SKM-1 (cell line): Measurements from ENCODE around the gene PARP15.
"Not testable (repeated sequence)": the region's sequence is repeated elsewhere in the genome, so short reads cannot be mapped to it uniquely, and the experiment has no call there.

Source experiments
- DNase-seq: peaks from one replicate; lab custom pipeline; 2025; ENCODE audit not compliant: unreplicated experiment; lab: John Stamatoyannopoulos, UW

Gene PARP15

DNA sequence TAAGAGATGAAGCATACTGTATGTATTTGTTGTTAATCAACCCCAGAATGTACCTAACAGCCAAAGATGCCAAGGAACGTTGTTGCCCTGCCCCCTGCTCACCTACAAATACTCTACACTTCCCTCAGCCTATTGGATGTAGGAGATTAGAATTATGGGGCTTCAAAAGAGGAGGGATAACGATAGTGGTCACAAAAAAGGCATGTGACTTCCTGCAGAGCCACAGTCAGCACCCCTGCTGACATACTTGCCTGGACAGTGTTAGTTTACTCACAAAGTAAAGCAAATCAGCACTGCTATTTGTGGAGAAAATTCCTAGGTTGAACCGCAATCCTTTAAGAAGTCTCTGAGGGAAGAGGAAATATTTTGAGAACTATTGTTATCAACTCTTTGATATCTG, 37.9 kb downstream of the PARP15 start:
- DNase-seq = no peak

DNA sequence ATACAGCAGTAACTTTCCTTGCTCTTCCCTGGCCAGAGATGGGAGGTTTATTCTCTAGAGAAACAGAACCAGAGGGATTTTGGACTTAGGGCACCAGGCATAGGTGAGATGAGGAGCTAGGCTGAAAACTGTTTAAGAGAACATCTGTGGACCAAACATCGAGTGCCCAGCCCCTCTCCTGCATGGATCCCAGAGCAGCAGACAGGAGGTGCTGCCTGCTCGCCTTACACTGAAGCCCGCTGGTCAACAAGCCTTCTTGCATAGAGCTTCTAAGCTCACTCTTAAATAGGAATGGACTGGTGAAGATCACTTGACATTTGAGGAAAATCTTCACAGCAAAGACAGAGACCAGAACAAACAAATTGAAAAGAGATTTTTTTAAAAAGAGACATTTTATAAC, 41.2 kb downstream of the PARP15 start:
- DNase-seq = no peak

DNA sequence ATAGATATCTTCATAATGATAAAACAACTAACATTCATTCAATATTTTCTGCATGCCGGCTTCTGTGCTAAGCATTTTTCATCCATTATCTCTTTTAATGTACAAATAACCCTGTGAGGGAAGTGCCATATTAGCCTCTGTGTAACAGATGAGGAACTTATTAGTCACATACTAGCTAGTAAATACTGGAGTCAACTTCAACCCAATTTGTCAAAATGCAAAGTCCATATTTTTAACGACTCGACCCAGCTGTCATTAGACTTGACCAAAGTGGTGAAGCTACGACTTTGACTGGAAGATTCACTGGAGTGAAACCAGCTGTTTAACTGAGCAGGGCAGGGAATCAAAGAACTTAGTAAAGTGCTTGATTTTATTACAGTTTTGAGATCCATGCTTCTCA, 41.6 kb downstream of the PARP15 start:
- DNase-seq = no peak

DNA sequence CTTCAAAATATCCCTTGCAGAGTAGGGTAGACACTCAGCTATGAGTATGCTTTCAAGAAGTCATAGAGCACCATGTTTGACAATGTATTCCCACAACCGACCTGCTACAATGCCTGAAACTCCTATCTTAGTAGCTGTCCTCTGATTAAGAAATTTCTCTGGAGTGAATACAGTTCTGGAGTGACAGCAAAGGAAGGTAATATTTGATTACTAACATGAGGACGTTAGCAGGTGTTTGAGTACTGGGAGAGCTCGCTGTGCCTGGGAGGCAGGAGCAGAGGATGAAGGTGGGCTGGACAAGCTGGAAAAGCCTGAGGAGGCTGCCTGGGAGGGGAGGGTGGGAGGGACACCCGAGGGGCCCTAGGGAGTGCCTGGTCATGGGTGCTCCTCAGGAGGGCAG, 42.9 kb downstream of the PARP15 start:
- no peak for DNase-seq

DNA sequence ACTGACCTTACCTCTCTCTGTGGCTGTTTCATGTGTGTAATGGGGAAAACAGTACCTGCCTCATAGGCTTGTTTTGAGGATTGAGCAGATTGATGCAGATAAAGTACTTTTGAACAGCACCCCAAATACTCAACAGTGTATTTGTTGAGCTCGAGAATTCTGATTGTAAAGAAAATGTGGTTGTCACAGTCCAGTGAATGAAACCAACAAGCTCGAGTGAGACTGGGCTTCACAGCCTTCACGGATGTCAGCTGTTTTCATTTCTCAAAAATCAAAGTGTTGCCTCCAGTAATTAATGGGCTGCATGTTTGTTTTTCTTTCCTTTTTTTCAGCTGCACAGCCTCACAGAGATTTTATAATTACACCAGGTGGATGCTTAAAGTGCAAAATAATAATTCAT, 43.7 kb downstream of the PARP15 start:
- no peak for DNase-seq

DNA sequence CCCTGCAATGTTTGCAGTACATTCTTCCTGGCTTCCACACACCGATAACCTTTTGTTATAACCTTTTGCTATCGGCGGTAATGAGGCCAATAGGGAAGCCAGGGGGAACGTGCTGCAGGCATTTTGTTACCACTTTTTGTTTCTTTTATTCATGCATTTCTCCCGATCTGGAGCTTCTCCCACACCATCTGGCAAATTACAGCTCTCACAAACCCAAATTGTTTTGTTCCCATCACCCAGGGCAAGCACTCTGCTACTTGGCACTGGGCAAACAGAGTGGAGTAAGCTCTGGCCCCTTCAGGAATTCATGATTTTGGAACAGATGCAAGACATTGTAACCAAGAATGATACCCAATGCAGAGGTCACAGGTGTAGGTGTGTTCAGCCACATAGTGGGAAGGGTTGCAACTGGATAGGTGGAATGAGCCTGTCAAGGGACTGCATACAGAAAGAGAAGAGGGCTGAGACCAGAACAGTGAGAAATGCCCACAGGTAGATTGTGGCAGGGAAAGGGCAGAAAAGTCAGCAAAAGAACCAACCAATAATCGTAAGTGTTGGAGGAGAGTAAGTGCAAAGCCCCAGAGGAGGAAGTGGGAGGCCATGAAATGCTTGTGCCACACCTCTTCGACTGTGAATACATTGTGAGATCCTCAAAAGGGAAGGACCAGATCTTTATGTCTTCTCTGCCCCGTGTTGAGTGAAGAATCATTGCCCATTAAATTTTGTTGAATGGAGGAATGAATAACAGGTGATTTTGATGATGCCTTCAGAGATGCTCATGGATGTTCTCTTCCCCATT, 45.8 kb downstream of the PARP15 start:
- no peak for DNase-seq

DNA sequence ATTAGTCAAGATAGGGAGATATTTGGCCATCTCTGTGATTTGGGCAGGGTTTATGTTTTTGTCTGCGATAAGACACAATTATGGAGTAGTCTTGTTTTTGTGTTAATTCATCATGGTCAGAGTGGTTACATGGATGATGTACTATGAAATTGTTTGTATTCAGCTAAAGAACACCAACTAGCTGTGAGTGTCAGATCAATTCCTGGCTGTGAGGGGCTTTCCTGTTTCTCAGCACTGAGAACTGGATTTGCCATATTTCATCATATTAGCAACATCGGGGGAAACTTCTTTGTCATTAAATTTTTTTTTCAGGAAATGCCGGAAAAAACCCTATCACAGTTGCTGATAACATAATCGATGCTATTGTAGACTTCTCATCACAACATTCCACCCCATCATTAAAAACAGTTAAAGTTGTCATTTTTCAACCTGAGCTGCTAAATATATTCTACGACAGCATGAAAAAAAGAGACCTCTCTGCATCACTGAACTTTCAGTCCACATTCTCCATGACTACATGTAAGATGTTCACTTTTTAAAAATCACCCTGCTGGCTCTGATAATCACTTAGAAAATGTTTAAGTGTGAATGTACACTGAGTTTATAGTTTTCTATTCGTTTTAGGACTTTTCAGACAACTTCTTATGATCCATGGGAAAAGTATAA, 49.2 kb downstream of the PARP15 start:
- DNase-seq = no peak

DNA sequence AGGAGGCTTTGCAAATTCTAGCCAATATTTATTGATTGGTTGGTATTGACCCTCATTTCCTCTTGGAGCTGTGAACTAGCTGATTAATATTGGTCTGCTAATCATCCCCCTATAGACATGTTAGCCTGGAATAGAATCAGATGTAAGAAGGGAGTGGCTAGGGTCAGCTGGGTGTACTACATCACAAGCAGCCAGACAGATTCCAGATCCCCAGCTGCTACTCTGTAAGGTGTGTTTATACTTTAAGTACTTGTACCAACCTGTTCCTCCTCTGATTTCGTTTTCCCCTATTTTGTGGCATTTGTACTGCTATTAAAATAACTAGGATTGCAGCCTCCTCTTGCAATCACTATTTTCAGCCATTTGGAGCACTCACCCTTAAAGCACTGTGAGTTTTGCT, 49.9 kb downstream of the PARP15 start:
- no peak for DNase-seq

DNA sequence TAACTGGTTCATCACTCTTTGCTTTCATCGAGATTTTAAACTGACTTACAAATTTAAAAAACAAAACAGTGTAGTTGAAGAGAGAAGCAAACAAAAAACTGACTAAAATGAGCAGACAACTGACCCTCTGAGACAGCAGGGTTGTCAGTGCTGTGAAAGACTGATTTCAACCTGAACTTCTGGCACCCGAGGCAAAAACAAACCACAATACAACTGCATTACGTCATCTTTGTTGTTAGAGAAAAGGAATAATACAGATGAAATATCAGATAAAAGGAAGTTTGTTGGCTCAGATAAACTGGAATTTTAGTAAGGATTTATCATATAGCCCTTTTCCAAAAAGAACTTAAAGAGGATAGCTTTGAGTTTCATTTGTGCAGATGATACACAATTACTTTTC, 51.1 kb downstream of the PARP15 start:
- no peak for DNase-seq

DNA sequence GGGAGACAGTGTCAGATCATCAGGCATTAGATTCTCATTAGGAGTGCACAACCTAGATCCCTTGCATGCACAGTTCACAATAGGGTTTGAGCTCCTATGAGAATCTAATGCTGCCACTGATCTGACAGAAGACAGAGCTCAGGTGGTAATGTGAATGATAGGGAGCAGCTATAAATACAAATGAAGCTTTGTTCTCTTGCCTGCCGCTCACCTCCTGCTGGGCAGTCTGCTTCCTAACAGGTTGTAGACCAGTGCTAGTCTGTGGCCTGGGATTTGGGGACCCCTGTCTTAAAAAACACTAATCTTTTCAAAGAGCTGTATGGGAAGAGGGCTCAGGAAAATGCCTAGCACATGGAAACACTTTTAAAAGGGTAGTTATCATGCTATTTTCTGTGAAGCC, 52.3 kb downstream of the PARP15 start:
- DNase-seq = no peak

DNA sequence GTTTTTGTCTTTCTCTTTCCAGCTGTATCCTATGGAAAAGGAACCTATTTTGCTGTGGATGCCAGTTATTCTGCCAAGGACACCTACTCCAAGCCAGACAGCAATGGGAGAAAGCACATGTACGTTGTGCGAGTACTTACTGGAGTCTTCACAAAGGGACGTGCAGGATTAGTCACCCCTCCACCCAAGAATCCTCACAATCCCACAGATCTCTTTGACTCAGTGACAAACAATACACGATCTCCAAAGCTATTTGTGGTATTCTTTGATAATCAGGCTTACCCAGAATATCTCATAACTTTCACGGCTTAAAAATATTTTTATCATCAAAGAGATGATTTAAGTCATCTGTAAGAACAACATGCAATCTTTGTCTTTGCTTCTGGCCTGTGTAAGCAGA, 58.3 kb downstream of the PARP15 start:
- DNase-seq = no peak

DNA sequence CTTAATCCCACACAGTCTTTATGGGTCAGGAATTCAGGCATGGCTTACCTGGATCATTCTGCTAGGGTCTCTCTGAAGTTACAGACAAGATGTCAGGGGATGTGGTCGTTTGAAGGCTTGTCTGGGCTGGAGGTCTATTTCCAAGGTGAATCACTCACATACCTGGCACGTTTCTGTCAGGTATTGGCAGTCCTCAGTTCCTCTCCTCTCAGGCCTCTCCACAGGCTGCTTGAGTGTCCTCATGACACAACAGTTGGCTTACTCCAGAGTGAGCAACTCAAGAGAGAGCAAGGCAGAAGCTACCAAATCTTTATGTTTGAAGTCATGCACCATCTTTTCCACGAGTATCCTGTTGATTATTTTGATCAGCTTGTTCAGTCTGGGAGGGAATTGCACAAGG, 59.2 kb downstream of the PARP15 start:
- no peak for DNase-seq

DNA sequence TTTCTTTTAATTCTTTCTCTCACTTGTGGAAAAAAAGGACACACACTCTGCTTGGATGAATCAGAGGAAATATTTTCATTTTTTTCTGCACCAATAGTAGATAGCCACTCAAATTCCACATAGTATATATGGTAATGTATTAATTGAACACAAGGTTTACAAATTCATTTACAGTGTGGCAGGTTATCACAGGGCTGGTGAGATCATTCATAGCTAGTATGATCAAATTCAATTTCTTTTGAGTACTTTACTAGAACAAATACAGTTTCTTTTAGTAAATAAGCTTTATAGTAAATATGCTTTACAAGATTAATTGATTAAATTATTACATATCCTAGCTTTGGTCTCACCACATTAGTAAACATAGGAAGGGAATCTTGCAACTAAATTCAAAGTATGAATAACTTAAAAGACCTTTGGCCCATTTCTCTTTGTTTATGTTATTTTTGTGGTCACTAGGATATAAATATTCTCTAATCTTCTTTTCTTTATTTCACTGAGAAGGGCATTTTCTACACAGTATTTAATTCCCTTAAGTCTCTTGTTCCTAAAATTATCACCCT, 63.1 kb downstream of the PARP15 start:
- DNase-seq = no peak

DNA sequence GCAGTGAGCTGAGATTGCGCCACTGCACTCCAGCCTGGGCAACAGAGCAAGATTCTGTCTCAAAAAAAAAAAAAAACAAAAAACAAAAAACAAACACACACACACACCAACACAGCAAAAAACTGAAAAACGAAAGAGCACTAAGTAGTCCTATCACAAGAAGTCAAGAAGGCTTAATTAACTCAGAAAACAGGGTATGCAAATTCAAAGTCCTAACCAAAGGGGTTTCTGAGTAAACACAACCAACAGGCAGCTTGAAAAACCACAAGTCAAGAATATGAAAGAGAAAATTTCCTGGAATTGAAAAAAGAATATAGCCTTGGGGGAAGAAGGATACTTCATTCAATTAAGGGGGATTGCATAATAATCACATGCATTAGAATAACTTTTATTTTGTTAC, 65.5 kb downstream of the PARP15 start:
- no peak for DNase-seq

DNA sequence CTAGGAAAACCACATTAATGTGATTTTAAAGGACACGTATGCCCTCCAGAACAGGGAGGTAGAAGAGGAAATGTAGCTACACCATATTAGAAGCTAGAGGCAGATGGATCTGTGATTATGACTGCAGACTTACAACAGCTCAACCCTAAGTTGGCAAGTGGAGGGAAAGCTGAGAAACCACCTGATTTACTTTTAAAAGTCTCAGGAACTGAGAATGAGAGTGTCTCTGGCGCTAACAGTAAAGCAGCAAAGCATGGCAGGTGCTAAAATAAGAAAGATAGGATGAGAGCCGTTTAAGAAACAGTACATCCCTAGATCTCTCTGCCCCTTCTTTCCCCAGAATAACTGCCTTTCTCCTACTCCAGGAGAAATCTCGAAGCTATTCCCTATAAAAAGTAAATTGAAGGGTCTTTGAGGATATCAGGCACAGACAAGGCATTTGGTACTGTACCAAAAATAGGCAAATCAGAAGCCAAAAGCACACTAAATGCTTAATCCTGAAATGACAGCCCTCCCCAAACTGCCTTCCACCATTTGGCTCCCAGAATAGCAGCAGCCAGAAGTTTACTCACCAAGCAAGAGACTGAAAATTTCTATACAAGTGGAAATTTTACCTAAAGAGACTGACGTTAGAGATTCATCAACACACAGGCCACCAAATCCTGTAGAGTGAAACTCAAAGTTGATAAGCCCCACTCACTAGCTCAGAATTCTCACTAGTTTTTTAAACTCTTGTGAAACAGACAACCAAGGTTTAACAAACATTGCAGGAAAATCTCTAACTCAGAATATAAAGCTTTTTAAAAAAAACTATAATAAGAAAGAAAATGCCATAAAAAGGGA, 68.9 kb downstream of the PARP15 start:
- DNase-seq = no peak

DNA sequence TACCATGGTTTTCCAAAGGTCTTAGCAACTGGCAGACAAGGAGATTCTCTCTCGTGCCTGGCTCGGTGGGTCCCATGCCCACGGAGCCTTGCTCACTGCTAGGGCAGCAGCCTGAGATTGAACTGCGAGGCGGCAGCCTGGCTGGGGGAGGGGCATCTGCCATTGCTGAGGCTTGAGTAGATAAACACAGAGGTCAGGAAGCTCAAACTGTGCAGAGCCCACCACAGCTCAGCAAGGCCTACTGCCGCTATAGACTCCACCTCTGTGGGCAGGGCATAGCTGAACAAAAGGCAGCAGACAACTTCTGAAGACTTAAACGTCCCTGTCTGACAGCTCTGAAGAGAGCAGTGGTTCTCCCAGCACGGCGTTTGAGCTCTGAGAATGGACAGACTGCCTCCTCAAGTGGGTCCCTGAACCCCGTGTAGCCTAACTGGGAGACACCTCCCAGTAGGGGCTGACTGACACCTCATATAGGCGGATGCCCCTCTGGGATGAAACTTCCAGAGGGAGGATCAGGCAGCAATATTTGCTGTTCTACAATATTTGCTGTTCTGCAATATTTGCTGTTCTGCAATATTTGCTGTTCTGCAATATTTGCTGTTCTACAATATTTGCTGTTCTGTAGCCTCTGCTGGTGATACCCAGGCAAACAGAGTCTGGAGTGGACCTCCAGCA, 73.9 kb downstream of the PARP15 start:
- DNase-seq = not testable (repeated sequence)

DNA sequence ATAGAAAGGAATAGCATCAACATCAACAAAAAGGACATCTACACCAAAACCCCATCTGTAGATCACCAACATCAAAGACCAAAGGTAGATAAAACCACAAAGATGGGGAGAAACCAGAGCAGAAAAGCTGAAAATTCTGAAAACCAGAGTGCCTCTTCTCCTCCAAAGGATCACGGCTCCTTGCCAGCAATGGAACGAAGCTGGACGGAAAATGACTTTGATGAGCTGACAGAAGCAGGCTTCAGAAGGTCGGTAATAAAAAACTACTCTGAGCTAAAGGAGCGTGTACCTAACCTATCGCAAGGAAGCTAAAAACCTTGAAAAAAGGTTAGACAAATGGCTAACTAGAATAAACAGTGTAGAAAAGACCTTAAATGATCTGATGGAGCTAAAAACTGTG, 74.5 kb downstream of the PARP15 start:
- not testable (repeated sequence) for DNase-seq

DNA sequence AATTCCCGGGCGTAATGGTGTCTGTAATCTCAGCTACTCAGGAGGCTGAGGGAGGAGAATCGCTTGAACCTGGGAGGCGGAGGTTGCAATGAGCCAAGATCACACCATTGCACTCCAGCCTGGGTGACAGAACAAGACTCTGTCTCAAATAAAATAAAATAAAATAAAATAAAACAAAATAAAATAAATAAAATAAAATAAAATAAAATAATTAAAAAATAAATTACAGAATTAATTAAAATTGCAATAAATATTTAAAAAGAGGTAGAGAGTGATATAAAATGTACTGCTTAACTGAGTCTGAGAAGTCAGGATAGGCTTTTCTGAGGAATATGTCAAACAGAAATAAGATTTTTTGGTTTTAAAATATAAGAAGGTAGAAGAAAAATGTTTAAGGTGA, 80.9 kb downstream of the PARP15 start:
- not testable (repeated sequence) for DNase-seq

DNA sequence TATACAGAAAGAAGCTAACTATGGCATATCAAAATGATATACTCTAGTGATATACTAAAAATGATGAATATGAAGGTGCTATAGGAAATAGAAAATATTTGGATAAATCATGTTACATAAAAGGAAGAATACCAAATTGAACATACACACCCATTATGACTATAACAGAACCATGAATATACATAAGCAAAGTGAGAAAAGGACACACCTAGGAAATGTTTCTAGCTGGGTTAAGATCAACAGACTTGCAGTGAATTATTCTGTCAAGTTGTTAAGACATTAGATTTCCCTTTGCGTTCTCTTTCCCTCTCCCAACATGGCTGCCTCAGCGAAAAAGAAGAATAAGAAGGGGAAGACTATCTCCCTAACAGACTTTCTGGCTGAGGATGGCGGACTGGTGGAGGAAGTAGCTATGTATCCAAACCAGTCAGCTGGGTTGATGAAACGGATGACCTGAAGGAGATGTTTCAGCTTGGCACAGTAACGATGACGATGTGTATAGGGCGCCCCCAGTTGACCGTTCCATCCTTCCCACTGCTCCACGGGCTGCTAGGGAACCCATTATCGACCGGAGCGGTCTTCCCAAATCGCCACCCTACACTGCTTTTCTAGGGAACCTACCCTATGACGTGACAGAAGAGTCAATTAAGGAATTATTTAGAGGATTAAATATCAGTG, 83.0 kb downstream of the PARP15 start:
- DNase-seq = no peak

DNA sequence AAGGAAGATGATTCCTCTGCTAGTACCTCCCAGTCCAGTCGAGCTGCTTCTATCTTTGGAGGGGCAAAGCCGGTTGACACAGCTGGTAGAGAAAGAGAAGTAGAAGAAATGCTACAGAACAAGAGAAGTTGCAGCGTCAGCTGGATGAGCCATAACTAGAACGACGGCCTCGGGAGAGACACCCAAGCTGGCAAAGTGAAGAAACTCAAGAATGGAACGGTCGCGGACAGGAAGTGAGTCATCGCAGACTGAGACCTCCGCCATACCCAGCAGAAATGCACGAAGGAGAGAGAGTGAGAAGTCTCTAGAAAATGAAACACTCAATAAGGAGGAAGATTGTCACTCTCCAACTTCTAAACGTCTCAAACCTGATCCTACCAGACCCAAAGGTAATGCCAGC, 84.2 kb downstream of the PARP15 start:
- DNase-seq = no peak
